PC-9 (cell line): ENCODE results near the gene SCAPER.
"Not testable (repeated sequence)": the region's sequence is repeated elsewhere in the genome, so short reads cannot be mapped to it uniquely, and the experiment has no call there.

Experiments
- EZH2 ChIP-seq: fragments of 200-600 bp; sonication (generic); IDR thresholded peaks from 2 replicates; pipeline ENCODE4 v1.8.0; 2017; ENCODE audit warnings: antibody characterized with exemption, low read depth
- TF ChIP-seq, protein P1 (sequence below): fragments of 200-600 bp; sonication (generic); conservative IDR thresholded peaks from 2 replicates; pipeline ENCODE4 v1.6.1; 2017; ENCODE audit warnings: mixed run types, antibody characterized with exemption, mild to moderate bottlenecking, moderate library complexity

GRCh38 chr15:76692546-76692945 lies 212.6 kb downstream of the SCAPER start:
- TF ChIP-seq, protein P1, sequence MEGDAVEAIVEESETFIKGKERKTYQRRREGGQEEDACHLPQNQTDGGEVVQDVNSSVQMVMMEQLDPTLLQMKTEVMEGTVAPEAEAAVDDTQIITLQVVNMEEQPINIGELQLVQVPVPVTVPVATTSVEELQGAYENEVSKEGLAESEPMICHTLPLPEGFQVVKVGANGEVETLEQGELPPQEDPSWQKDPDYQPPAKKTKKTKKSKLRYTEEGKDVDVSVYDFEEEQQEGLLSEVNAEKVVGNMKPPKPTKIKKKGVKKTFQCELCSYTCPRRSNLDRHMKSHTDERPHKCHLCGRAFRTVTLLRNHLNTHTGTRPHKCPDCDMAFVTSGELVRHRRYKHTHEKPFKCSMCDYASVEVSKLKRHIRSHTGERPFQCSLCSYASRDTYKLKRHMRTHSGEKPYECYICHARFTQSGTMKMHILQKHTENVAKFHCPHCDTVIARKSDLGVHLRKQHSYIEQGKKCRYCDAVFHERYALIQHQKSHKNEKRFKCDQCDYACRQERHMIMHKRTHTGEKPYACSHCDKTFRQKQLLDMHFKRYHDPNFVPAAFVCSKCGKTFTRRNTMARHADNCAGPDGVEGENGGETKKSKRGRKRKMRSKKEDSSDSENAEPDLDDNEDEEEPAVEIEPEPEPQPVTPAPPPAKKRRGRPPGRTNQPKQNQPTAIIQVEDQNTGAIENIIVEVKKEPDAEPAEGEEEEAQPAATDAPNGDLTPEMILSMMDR, result not testable (repeated sequence)
- not testable (repeated sequence) for TF ChIP-seq EZH2
